ENCODE data around the gene MMADHC. TPM values are rescaled to one million over a fixed set of nuclear protein-coding genes. Genes with fewer than 3 reads are reported as not detected.

MMADHC gene
- total and polyA plus RNA-seq, 8 donors = 34.1 to 129 (median 70.5) TPM

- no peak for DNase-seq
- H3K9me3 ChIP-seq = no peaks in the 10 kb centered on the region
- no peak for TF ChIP-seq EP300 (IDR thresholded peaks at IDR 0.05)
- no peak for TF ChIP-seq CTCF (IDR thresholded peaks at IDR 0.05)
- TF ChIP-seq POLR2AphosphoS5 (IDR thresholded peaks at IDR 0.05) = no peak
- TF ChIP-seq POLR2A (IDR thresholded peaks at IDR 0.05) = no peak
- H3K27ac ChIP-seq = no peak overlapping the region
- H3K27me3 ChIP-seq = no peaks in the 10 kb centered on the region
- H3K4me3 ChIP-seq = no peak overlapping the region
- H3K4me1 ChIP-seq = no peaks in the 10 kb centered on the region
- H3K36me3 ChIP-seq = no peaks in the 10 kb centered on the region
- intact Hi-C loops (cut with DNase I; ENCODE audit: low total_unique reads) = no loop called here
These were observed 41.5 kb upstream of the MMADHC start for GRCh38 chr2:149629026-149629425.

GRCh38 chr2:149627111-149627801, 39.7 kb upstream of the MMADHC start:
- H3K36me3 ChIP-seq = no peaks in the 10 kb centered on the region
- no peaks in the 10 kb centered on the region for H3K4me1 ChIP-seq
- no peaks in the 10 kb centered on the region for H3K27me3 ChIP-seq
- no peak for DNase-seq
- 89 to 97% (median 93%) methylated on average over 1 of the region's 1 CpG for WGBS, 5 donors
- no peak overlapping the region for H3K4me3 ChIP-seq
- TF ChIP-seq POLR2A (IDR thresholded peaks at IDR 0.05) (no peak), EP300 (IDR thresholded peaks at IDR 0.05) (no peak), CTCF (IDR thresholded peaks at IDR 0.05) (no peak), POLR2AphosphoS5 (IDR thresholded peaks at IDR 0.05) (no peak)
- no peaks in the 10 kb centered on the region for H3K9me3 ChIP-seq
- intact Hi-C loops (cut with DNase I; ENCODE audit: low total_unique reads) = no loop called here
- no peak overlapping the region for H3K27ac ChIP-seq

GRCh38 chr2:149625671-149626070, 38.1 kb upstream of the MMADHC start:
- TF ChIP-seq EP300 (IDR thresholded peaks at IDR 0.05) = no peak
- no peak for TF ChIP-seq POLR2AphosphoS5 (IDR thresholded peaks at IDR 0.05)
- TF ChIP-seq CTCF (IDR thresholded peaks at IDR 0.05) = no peak
- no peak for TF ChIP-seq POLR2A (IDR thresholded peaks at IDR 0.05)
- 63 to 83% (median 72%) methylated on average over 2 of the region's 2 CpGs for WGBS, 5 donors
- Histone ChIP-seq H3K27me3 (no peaks in the 10 kb centered on the region), H3K36me3 (no peaks in the 10 kb centered on the region), H3K9me3 (no peaks in the 10 kb centered on the region), H3K27ac (no peak overlapping the region), H3K4me3 (no peak overlapping the region), H3K4me1 (no peaks in the 10 kb centered on the region)
- intact Hi-C loops (cut with DNase I; ENCODE audit: low total_unique reads) = no loop called here
- DNase-seq = no peak

- Histone ChIP-seq H3K27ac (no peak overlapping the region), H3K36me3 (no peaks in the 10 kb centered on the region), H3K27me3 (no peaks in the 10 kb centered on the region), H3K4me1 (no peaks in the 10 kb centered on the region), H3K4me3 (no peak overlapping the region), H3K9me3 (no peaks in the 10 kb centered on the region)
- TF ChIP-seq CTCF (IDR thresholded peaks at IDR 0.05) = no peak
- no peak for DNase-seq
- 44 to 65% (median 57%) methylated on average over 3 of the region's 3 CpGs for WGBS, 5 donors
- intact Hi-C loops (cut with DNase I; ENCODE audit: low total_unique reads) = no loop called here
These were observed 37.7 kb upstream of the MMADHC start for GRCh38 chr2:149625271-149625670.
